ENCODE data around the gene CHN2.

Gene CHN2

GRCh38 chr7:29311314-29311713 lies 116.7 kb downstream of the CHN2 start:
- no peak for DNase-seq (ENCODE audit: low read depth)

- DNase-seq (ENCODE audit: low read depth) = no peak
These were observed 119.6 kb downstream of the CHN2 start for GRCh38 chr7:29314148-29314547.

GRCh38 chr7:29315122-29315891 lies 120.7 kb downstream of the CHN2 start:
- no peak for DNase-seq (ENCODE audit: low read depth)

- no peak for DNase-seq (ENCODE audit: low read depth)
These were observed 121.3 kb downstream of the CHN2 start for GRCh38 chr7:29315892-29316270.

GRCh38 chr7:29316926-29317325 lies 122.4 kb downstream of the CHN2 start:
- no peak for DNase-seq (ENCODE audit: low read depth)

GRCh38 chr7:29318853-29319718 lies 124.5 kb downstream of the CHN2 start:
- DNase-seq (ENCODE audit: low read depth) = no peak

GRCh38 chr7:29319719-29320521 lies 125.3 kb downstream of the CHN2 start:
- no peak for DNase-seq (ENCODE audit: low read depth)

GRCh38 chr7:29320577-29320976 lies 126.0 kb downstream of the CHN2 start:
- DNase-seq (ENCODE audit: low read depth) = no peak

GRCh38 chr7:29322023-29322712 lies 127.6 kb downstream of the CHN2 start:
- no peak for DNase-seq (ENCODE audit: low read depth)

GRCh38 chr7:29325476-29325875 lies 130.9 kb downstream of the CHN2 start:
- DNase-seq (ENCODE audit: low read depth) = no peak

GRCh38 chr7:29326864-29327263 lies 132.3 kb downstream of the CHN2 start:
- no peak for DNase-seq (ENCODE audit: low read depth)

- DNase-seq (ENCODE audit: low read depth) = no peak
These were observed 132.9 kb downstream of the CHN2 start for GRCh38 chr7:29327455-29327854.

- DNase-seq (ENCODE audit: low read depth) = no peak
These were observed 133.5 kb downstream of the CHN2 start for GRCh38 chr7:29328045-29328444.

GRCh38 chr7:29328811-29329210 lies 134.2 kb downstream of the CHN2 start:
- DNase-seq (ENCODE audit: low read depth) = no peak

- no peak for DNase-seq (ENCODE audit: low read depth)
These were observed 135.1 kb downstream of the CHN2 start for GRCh38 chr7:29329686-29330085.

- no peak for DNase-seq (ENCODE audit: low read depth)
These were observed 135.6 kb downstream of the CHN2 start for GRCh38 chr7:29330136-29330535.

GRCh38 chr7:29331163-29331562 lies 136.6 kb downstream of the CHN2 start:
- DNase-seq (ENCODE audit: low read depth) = no peak

- DNase-seq (ENCODE audit: low read depth) = no peak
These were observed 137.7 kb downstream of the CHN2 start for GRCh38 chr7:29332042-29332811.

GRCh38 chr7:29332875-29333855 lies 138.6 kb downstream of the CHN2 start:
- no peak for DNase-seq (ENCODE audit: low read depth)
